Endometrial microvascular endothelial cells (primary cell): Measurements from ENCODE around the gene KCNJ12. TPM values are rescaled to one million over a fixed set of nuclear protein-coding genes. Genes with fewer than 3 reads are reported as not detected.
"Not testable (repeated sequence)": the region's sequence is repeated elsewhere in the genome, so short reads cannot be mapped to it uniquely, and the experiment has no call there.

Source experiments
- in situ Hi-C: cut with HindIII; loops from 2 replicates; pipeline ENCODE4 v1.10.0; 2017; ENCODE audit warnings: low sequenced_read_pairs, low pct_unique_long_range_greater_than_20kb; ENCODE audit errors: inconsistent ontology term
- total RNA-seq: library from RNA; depleted of rRNA; stranded (reverse); fragments of >200 nt; gene quantifications from one replicate; pipeline ENCODE4 v1.2.3, GENCODE V29; 2015; ENCODE audit errors: inconsistent ontology term

The KCNJ12 gene
- total RNA-seq, 1 donor from 2014 or later, result 0.46 TPM

DNA sequence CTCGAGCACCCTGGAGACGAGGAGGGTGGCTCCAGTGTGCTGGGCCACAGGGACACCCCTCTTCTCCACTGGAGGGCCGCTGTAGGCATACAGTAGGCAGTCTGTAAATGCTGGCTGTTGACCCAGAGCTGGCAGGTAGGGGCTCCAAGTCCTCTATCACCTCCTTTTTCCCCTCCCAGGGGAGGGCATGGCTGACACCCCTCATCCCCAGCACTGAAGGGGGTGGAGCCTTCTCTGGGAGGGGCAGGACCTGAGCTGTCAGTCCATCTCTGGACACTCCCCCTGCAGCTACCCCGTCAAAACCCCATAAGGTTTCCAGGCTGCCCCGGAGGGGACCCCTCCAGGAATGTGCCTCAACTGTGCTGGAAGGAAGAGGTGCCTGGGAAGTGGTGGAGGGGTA is 2.4 kb downstream of the KCNJ12 start:
- in situ Hi-C loops, result no loop called here

GRCh38 chr17:21379080-21379711 is 3.0 kb downstream of the KCNJ12 start:
- in situ Hi-C loops, result no loop called here

- in situ Hi-C loops, result no loop called here
Measured at GRCh38 chr17:21380659-21381058, 4.5 kb downstream of the KCNJ12 start.

DNA sequence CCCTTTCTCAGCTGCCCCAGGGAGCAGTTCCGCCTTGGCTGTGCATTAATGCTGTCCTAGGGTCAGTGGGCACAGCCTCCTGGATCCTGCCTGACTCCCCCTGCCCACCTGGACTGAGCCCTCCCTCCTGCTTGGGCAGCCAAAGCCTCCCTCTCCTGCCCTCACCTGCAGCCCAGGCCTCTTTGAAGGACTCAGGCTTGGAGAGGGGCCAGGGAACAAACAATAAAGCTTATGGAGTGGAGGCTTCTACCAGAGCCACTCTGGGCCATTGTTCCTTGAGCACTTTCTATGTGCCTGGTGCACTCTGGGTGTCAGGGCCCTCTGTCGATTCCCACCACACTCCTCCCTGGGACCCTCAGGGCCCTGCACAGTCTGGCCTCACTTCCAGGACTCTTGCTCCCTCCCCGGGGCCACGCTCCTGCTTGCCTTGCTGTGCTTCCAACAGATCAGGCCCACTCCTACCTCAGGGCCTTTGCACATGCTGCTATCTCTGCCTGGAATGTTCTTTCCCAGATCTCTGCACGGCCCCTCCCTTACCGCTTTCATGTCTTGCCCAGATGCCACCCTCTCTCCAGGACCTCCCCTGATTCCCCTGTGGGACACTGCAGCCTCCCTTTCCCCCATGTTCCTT is 5.0 kb downstream of the KCNJ12 start:
- in situ Hi-C loops, result no loop called here

DNA sequence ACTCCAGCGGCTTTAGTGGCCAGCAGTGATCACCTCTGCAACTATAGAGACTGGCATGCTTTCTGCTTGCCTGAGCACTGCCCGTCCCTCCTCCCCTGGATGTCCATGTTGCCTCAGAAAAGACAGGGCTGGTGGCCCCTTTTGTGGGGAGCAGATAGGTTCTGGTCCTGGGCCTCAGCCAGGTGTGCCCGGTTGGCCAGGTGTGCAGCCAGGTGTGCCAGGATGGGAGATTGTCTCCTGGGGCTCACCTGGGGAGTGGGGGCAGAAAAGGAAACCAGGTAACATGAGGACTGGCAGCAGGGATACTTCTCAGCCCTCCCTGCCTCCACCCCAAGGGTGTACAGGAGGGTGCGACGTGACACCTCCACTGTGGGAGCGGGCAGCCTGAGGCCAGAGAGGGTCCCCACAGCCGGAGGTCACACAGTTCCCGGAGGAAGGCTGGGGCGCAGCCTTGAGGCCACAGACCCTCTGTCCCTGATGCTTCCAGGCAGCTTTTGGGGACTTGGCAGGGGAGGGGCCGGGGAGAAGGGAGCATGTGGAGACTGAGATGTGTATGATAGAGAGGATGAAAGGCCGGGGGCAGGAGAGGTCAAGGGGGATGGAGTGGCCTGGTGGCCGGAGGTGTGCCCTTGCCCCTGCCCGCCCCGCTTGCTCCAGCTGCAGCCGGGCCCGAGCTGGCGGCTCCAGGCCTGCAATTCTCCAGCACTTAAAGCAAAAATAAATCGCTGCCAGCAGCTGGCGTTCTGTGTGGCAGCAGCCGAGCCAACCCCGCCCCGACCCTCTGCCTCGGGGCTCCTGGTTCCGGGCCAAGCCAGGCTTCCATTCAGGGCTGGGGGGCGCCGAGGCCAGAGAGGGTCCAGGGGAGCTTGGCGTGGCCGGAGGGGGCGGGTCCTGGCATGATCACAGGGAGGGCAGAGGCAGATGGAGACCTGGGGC is 6.7 kb downstream of the KCNJ12 start:
- in situ Hi-C loops, result no loop called here

DNA sequence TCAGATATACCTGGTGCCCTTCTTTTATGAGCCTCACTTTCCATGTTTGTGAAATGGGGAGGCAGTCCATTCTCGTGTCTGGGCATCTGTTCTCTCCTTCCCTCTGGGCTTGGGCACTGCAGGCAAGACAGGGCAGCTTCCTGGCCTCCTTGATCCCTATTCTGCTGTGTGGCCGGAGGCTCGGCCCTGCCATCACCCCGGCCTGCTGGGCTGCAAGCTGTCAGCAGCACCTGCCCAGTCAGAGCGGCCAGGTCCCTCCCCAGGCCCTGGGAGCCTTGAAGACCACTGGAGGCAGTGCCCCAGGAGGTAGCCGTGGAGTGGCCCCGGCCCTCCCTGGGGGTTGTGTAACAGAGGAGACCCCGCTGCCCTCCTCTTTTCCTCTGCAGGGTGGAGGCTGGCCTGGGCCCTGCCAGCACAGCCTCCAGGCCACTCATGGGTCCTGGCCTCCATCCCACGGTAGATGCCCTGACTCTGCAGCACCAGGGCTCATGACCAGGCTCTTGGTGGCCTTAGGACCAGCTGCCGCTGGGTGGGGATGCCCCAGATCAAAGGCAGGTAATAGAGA is 9.2 kb downstream of the KCNJ12 start:
- in situ Hi-C loops, result no loop called here

DNA sequence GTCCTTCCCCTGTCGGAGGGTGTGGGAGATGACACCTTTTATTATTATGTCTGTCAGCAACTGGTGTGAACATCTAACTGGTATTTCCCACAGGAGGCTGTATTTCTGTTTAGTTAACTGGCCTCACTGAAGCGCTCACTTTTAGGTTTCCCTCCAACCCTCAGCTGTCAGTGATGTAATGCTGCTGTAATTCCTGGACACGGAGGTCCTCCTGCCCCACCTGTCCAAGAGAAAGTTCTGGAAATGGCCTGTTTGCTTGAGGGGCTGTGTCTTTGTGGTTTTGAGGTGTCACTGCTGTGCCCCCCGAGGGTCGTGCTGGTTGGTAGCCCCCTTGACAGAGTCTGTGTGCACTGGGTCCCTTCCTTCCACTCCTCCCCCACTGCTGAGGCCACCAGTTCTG is 11.5 kb downstream of the KCNJ12 start:
- in situ Hi-C loops, result no loop called here

GRCh38 chr17:21388066-21388465 is 11.9 kb downstream of the KCNJ12 start:
- in situ Hi-C loops, result no loop called here

GRCh38 chr17:21388944-21389343 is 12.8 kb downstream of the KCNJ12 start:
- in situ Hi-C loops, result no loop called here

GRCh38 chr17:21389394-21389793 is 13.2 kb downstream of the KCNJ12 start:
- in situ Hi-C loops, result no loop called here

DNA sequence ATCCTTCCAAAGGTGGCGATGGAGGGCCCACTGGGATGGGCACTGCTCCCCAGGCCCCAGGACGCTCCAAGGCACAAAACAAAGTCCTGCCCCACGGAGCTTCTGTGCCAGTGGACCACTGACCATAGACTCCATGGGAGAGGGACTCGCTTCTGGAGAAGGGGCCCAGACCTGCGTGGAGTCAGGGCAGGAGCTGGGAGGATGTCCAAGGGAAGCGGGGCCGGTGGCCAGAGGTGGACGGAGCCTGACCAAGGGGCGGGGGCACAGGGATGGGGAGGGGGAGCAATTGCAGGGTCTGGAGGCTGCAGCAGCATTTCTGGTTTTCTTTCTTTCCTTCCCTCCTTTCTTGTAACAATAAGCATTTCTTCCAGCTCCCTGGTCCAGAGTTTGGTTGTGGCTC is 14.1 kb downstream of the KCNJ12 start:
- in situ Hi-C loops, result no loop called here

- in situ Hi-C loops, result no loop called here
Measured at GRCh38 chr17:21392266-21392665, 16.1 kb downstream of the KCNJ12 start.

GRCh38 chr17:21394265-21394664 is 18.1 kb downstream of the KCNJ12 start:
- in situ Hi-C loops, result no loop called here

- in situ Hi-C loops, result no loop called here
Measured at GRCh38 chr17:21395764-21396163, 19.6 kb downstream of the KCNJ12 start.

GRCh38 chr17:21396237-21396636 is 20.1 kb downstream of the KCNJ12 start:
- in situ Hi-C loops, result no loop called here

DNA sequence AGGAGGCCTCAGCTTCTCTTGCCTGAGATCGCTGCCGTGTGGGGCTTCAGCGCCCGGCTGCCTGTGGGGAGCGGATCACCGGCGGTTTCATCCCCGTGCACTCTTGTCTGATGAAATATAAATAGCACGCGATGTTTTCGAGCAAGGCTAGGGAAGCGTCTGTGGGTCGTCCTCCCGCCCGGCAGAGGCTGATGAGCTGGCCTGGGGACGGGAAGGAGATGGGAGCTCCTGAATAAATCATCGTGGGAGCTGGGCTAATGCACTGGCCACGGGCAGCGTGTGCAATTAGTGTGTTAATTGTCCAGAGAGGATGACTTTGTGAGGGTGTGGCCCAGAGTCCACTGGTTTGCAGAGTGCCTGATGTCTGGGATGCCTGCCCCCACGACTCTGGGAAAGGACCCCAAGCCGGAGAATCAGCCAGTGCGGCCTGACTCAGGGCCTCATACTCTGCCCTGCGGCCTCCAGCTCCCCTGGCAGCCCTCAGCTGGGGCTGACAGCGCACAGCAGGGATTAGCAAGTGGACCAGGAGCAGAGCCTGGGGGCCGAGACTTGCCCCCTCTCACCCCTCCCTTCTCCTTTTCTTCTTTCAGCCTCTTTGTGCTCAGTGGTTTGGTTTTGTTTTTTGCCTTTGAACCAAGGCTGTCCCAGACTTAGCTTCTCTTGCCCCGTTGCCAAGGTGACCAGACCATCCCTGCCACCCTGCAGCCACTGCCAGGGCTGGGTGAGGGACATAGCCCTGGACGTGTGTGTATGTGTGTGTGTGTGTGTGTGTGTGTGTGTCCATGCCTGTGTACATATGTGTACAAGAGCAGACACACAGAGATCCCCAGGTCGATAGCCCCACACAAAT is 21.4 kb downstream of the KCNJ12 start:
- in situ Hi-C loops, result no loop called here

DNA sequence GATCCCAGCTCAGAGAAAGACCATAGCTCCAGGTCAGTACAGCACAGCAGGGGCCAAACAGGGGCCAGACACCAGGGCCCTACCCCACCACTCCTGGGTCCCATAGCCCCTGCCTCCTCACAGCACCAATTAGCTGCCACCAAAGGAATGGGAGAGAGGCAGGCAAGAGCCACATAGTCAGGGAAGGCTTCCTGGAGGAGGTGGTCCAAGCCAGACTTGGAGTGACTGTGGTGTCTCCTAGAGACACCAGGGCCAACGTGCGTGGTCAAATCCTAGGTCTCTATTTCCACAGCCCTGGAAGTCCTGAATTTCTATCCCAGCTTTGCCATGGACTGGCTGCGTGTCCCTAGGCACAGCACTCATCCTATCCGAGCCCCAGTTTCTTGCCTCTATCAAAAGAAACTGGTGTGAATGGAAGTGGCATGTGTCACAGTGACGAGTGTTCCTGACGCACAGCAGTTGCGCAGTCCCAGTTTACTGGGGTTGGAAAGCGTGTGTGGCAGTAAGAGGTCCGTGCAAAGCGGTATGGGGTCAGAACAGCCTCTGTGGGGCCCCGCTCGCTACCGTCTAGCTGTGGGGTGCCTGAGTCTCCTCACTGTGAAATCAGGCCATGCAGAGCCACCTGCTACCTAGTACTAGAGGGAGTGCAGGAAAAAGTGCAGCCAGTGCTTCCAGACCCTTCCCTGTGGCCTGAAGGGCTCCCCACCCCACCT is 23.5 kb downstream of the KCNJ12 start:
- in situ Hi-C loops, result no loop called here

DNA sequence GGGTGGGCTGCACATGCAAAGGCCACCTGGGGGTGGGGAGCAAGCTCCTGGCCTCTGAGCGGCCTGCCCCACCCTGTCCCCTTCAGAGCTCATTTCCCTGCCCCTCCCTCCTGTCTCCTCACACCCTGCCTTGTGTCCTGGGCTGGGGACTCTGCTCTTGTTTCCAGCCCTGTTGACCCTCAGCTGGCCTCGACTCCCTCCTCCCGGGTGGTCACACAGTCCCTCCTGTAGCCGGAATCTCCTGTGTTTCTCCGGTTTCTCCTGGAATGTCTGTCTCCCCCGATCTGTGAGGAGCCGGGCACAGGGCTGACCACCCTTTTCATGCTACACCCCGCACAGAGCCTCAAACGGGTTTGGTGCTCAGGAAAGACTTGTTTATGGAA is 24.0 kb downstream of the KCNJ12 start:
- in situ Hi-C loops, result not testable (repeated sequence)
